Activated T-cell treated with anti-CD3 and anti-CD28 coated beads, Interleukin-2, amount 50 U/mL, for 1 hour (primary cell): ENCODE data around the gene OTUD3.
"Not testable (repeated sequence)": the region's sequence is repeated elsewhere in the genome, so short reads cannot be mapped to it uniquely, and the experiment has no call there.

Experiments
- DNase-seq: peaks from one replicate; pipeline ENCODE4 v3.0.0-alpha.2; 2020

The OTUD3 gene

GRCh38 chr1:19882111-19883071 lies at the start of gene OTUD3:
OTUD3 (plus strand) TSS chr1:19882395; CDS start chr1:19882514, 119 bp downstream.
- peak; percentile 92 for DNase-seq

GRCh38 chr1:19835578-19835977 lies 46.6 kb upstream of the OTUD3 start:
- DNase-seq = no peak

- DNase-seq = no peak
These were observed 44.3 kb upstream of the OTUD3 start for GRCh38 chr1:19837866-19838265.

DNA sequence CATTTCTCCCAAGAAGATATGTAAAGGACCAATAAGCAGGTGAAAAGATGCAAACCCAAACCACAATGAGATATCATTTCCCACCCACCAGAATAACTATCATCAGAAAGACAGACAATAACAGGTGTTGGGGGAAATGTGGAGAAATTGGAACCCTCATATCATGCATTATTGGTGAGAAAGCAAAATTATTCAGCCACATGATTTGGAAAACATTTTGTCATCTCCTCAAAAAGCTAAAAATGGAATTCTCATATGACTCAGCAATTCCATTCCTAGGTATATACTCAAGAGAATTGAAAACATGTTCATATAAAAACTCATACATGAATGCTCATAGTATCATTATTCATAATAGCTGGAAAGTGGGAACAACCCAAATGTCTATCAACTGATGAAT lies 42.0 kb upstream of the OTUD3 start:
- no peak for DNase-seq

DNA sequence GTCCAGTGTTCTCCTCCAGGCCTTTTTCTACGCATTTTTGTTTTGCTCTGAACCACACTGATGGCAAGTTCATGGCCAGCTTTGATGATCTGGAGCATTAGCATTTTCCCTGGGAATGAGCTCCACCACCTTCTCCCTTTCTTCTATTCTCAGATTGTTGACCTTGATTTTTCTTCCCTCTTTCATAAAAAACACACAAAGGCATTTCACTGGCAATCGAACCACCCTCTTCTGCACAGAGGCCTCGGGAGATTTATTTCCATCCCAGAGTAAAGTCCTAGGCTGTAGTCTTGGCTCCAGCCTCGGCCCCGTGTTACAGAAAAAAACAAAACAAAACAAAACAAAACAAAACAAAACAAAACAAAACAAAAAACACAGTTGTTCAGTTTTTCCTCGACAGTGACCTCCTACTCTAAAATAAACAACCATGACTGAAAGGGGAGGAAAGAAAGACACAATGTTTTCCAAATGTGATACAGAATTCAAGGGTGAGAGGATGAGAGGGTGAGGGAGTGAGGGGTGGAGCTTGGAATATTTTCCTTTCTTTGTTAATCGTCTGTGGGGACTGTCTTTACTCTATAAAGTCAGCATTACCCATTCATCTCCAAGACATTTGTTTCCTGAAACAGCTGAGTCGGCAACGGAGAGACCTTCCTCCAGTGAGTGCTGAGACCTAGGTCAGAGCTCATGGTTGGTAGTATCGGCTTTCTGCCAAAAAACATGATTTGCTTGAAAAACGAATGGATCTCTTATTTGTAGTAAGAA lies 37.3 kb upstream of the OTUD3 start:
- no peak for DNase-seq

DNA sequence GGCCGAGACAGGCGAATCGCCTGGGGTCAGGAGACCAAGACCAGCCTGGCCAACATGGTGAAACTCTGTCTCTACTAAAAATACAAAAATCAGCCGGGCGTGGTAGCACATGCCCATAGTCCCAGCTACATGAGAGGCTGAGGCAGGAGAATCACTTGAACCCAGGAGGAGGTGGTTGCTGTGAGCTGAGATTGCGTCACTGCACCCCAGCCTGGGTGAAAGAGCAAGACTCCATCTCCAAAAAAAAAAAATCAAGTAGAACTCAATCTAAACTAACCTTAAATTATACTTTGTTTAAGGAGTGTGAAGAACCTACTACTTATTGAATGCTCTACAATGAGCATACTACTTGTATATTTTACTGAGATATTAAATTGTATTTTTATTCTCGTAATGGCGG lies 36.6 kb upstream of the OTUD3 start:
- DNase-seq = no peak

- no peak for DNase-seq
These were observed 35.9 kb upstream of the OTUD3 start for GRCh38 chr1:19846338-19846737.

DNA sequence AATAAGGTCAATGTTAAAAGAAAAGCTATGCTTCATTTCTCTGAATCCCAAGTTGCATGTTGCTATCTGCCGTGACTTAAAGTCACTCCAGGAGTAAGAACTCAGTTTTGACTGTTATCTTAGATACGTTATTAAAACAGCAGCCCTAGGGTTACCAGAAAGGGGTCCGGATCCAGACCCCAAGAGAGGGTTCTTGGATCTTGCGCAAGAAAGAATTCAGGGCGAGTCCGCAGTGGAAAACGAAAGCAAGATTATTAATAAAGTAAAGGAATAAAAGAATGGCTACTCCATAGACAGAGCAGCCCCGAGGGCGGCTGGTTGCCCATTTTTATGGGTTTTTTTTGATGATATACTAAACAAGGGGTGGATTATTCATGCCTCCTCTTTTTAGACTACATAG lies 34.9 kb upstream of the OTUD3 start:
- DNase-seq = not testable (repeated sequence)

DNA sequence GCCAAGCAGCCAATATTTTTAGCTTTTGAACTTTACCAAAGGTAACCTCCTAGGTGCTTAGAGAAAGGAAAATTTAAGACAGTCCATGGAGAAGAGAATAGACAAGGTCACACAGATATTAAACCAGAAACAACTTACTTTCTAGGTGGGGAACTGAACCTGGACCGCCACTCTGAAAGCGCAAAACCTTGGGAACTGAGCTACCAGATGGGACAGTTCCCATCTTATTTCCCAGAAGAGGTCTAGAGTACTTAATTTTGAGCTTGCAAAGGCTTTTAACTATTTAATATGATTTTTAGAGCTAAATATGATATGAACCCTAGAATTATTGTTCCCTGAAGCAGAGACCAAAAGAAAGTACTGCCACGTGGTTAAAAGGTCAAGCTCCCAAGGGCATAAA lies 32.9 kb upstream of the OTUD3 start:
- not testable (repeated sequence) for DNase-seq

DNA sequence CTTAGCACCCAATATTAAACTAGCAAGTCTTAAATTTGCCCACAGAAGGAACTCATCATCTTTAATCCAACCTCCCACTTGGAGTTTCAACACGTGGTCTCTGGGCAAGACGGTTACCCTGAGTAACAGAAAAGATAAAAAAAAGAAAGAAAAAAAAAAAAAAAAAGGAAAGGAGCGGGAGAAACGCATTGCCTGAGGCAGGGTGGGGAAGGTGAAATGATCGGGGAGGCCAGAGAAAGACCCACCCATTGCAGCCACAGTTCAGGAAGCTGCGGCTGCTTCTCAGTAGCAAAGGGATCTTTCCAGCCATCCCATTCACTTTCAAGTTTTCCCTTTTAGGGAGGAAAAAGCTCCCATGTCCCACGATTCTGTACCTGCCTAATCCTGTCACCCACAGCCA lies 32.0 kb upstream of the OTUD3 start:
- no peak for DNase-seq

- DNase-seq = no peak
These were observed 30.2 kb upstream of the OTUD3 start for GRCh38 chr1:19852036-19852435.

- DNase-seq = no peak
These were observed 27.3 kb upstream of the OTUD3 start for GRCh38 chr1:19854866-19855265.

DNA sequence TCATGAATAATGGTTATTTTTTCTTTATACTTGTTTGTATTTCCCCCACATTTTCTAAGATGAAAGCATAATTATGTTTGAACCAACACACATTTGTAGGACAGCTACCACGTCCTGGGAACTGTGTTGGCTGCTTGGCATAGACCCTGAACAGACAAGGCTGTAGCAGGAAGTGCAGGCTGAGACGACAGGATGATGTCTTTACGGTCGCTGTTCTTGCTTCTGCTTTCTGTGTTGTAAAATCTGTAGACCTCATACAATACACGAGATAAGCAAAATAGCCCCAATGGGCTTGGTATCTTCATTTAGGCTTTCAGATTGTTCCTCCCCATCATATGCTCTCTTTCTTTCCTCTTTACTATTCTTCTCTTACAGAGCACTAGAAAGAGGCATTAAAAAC lies 23.3 kb upstream of the OTUD3 start:
- DNase-seq = no peak

GRCh38 chr1:19859876-19860275 lies 22.3 kb upstream of the OTUD3 start:
- no peak for DNase-seq

- no peak for DNase-seq
These were observed 21.8 kb upstream of the OTUD3 start for GRCh38 chr1:19860418-19860817.

DNA sequence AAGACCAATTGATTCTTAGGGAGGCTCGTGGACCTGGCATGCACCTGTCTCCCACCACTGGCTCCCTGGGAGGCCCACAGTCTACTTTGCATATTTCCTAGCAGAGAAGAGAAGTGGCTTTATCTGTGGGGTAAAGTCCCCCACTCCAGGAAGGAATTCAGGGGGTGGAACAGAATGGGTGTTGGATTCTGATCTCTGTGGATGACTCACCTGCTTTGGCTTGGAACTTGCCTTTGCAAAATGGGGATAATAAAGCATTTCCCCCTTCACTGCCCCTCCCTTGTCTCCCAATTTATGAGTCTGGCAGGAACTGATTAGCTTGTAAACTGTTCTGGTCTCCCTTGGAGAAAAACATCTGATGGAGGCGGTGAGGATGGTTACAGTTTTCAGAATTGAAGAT lies 21.2 kb upstream of the OTUD3 start:
- no peak for DNase-seq

DNA sequence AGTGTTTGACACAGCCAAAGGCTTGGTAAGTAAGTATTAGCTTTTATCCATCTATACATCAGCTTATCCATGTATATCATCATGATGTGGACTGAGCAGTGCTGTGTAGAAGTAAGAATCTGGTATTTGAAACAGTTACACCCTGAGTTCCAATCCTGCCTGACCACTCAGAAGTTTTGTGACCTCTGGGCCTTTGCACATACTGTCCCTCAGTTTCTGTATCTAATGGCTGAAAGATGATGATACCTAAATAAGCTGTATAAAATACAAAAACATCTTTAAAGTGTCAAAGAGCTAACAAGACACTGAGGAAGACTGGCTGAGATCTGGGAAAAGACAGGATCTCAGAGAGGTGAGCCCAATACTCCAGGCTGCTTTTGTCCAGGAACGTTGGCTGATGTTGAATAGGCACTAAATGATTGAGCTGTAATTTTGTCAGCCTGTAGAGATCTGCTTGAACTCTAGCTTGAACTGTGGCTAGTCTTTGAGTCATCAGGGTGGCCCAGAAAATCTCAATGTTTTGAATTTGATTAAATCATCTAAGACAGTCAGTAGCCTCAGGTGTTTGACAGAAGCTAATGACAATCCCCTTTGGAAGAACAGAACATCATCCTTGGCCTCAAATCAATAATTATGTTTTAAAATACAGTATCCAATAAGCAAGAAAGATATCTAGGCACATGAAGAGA lies 20.2 kb upstream of the OTUD3 start:
- DNase-seq = no peak

GRCh38 chr1:19862944-19863343 lies 19.3 kb upstream of the OTUD3 start:
- no peak for DNase-seq

GRCh38 chr1:19864570-19865160 lies 17.5 kb upstream of the OTUD3 start:
- no peak for DNase-seq

- no peak for DNase-seq
These were observed 16.2 kb upstream of the OTUD3 start for GRCh38 chr1:19866029-19866428.

DNA sequence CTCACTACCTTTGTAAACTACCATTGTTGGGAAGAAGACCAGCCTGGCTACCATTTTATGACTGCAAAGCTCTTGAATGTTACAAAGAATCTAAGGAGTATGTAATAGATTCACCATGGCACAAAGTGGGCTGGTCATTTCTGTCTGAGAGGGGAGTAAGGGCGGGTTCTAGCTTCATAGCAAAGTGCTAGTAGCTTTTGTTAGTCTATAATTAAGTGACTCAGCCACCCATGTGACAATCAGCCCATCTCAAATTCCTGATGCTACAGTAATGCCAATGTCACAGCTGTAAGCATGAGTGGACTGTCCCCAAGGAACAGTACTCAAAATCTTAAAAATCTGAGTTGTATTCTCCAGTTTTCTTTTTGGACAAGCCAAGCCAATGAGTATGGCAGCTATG lies 15.4 kb upstream of the OTUD3 start:
- no peak for DNase-seq

GRCh38 chr1:19868575-19868974 lies 13.6 kb upstream of the OTUD3 start:
- not testable (repeated sequence) for DNase-seq

GRCh38 chr1:19869453-19869852 lies 12.7 kb upstream of the OTUD3 start:
- DNase-seq = not testable (repeated sequence)
